Endothelial cell of umbilical vein (primary cell): ENCODE measurements around the gene METTL13. TPM values are rescaled to one million over a fixed set of nuclear protein-coding genes. Genes with fewer than 3 reads are reported as not detected.

Experiments
- BruUV-seq: library from RNA; stranded (reverse); fragments of 400-500 nt; replicated peaks from 2 replicates; lab custom pipeline; 2021; lab: Mats Ljungman, UMichigan
- CTCF ChIA-PET: fragments of 300-600, 350-600 bp; sonication (Branson Sonifier 250); formaldehyde crosslinking; loops from one replicate; lab custom pipeline; 2021; ENCODE audit warnings: antibody characterized with exemption, inconsistent platforms; lab: Charles Lee
- POLR2A ChIA-PET: fragments of 300-600, 350-600 bp; sonication (Branson Sonifier 250); formaldehyde crosslinking; loops from one replicate; lab custom pipeline; 2021; ENCODE audit warnings: antibody characterized with exemption, inconsistent platforms; lab: Charles Lee
- DNase-seq: peaks from one replicate; pipeline ENCODE4 v3.0.0-alpha.2; 2011; ENCODE audit warnings: low read depth, low spot score
- FAIRE-seq: peaks from 2 replicates; lab custom pipeline; 2011; peaks lifted over from hg19 to GRCh38; lab: Jason Lieb, UNC
- H2AFZ ChIP-seq: 2 replicates; pipeline ENCODE4 v1.6.0; 2012; ENCODE audit warnings: low read depth, low read length, control low read depth, inconsistent platforms
- H3K27ac ChIP-seq: 2 replicates; pipeline ENCODE4 v1.5.1; 2011; ENCODE audit warnings: low read depth, mild to moderate bottlenecking, control low read depth, low read length, moderate library complexity; ENCODE audit not compliant: insufficient read depth
- H3K27me3 ChIP-seq, 2 experiments: 2 replicates each; pipeline versions ENCODE4 v1.6.0 to v1.6.1; 2011; ENCODE audit warnings: low read length in 2 of 2, mixed read lengths in 1 of 2; ENCODE audit not compliant: control insufficient read depth in 2 of 2, insufficient read depth in 2 of 2
- H3K36me3 ChIP-seq, 2 experiments: 2 replicates in 1 of 2; 3 replicates in 1 of 2; pipeline ENCODE4 v1.5.1; 2011; ENCODE audit warnings: low read length in 2 of 2, mild to moderate bottlenecking in 1 of 2, moderate library complexity in 1 of 2; ENCODE audit not compliant: control insufficient read depth in 2 of 2, insufficient read depth in 2 of 2; ENCODE audit errors: extremely low read depth in 1 of 2
- H3K4me1 ChIP-seq: 3 replicates; pipeline ENCODE4 v1.5.1; 2011; ENCODE audit warnings: mild to moderate bottlenecking, low read length; ENCODE audit not compliant: control insufficient read depth, insufficient read depth; ENCODE audit errors: extremely low read depth
- H3K4me2 ChIP-seq: 2 replicates; pipeline ENCODE4 v1.6.1; 2011; ENCODE audit warnings: low read length, control low read depth, mixed read lengths; ENCODE audit not compliant: insufficient read depth
- H3K4me3 ChIP-seq, 3 experiments: fragments of 200-600 bp in 1 of 3; sonication (generic), shearing (Covaris generic) in 1 of 3; replicated peaks in 1 of 3; 2 replicates each; pipeline ENCODE4 v1.5.1; 2011 to 2016; ENCODE audit warnings: control low read depth in 3 of 3, low read length in 3 of 3, mild to moderate bottlenecking in 2 of 3, inconsistent platforms in 1 of 3, low read depth in 1 of 3, moderate library complexity in 1 of 3; ENCODE audit not compliant: insufficient read depth in 1 of 3
- H3K79me2 ChIP-seq: 2 replicates; pipeline ENCODE4 v1.6.0; 2012; ENCODE audit warnings: low read length, inconsistent platforms; ENCODE audit not compliant: control insufficient read depth, insufficient read depth
- H3K9ac ChIP-seq: replicated peaks from 2 replicates; pipeline ENCODE3; 2011; ENCODE audit warnings: low read length, control low read depth; ENCODE audit not compliant: insufficient read depth; ENCODE audit errors: extremely low read depth
- H3K9me1 ChIP-seq: replicated peaks from 3 replicates; pipeline ENCODE4 v1.6.0; 2011; ENCODE audit warnings: mild to moderate bottlenecking, low read length; ENCODE audit not compliant: control insufficient read depth, insufficient read depth; ENCODE audit errors: extremely low read depth
- H3K9me3 ChIP-seq: replicated peaks from 2 replicates; pipeline ENCODE4 v1.5.1; 2012; ENCODE audit warnings: low read length, inconsistent platforms; ENCODE audit not compliant: control insufficient read depth, insufficient read depth
- H4K20me1 ChIP-seq: replicated peaks from 2 replicates; pipeline ENCODE3; 2011; ENCODE audit warnings: mild to moderate bottlenecking, low read length; ENCODE audit not compliant: control insufficient read depth, insufficient read depth; ENCODE audit errors: extremely low read depth
- EZH2 ChIP-seq: IDR thresholded peaks from 2 replicates; pipeline ENCODE4 v1.6.1; 2012; ENCODE audit warnings: borderline replicate concordance, low read depth, mild to moderate bottlenecking, moderate library complexity, low read length, inconsistent platforms; ENCODE audit not compliant: severe bottlenecking
- FOS ChIP-seq: IDR thresholded peaks from 2 replicates; pipeline ENCODE4 v1.6.1; 2011; ENCODE audit warnings: mild to moderate bottlenecking, low read length, moderate library complexity, borderline replicate concordance; ENCODE audit not compliant: insufficient read depth
- GATA2 ChIP-seq: IDR thresholded peaks from 2 replicates; pipeline ENCODE4 v1.7.0; 2011; ENCODE audit warnings: low read depth, mild to moderate bottlenecking, moderate library complexity, mixed read lengths, low read length; ENCODE audit not compliant: insufficient read length, insufficient read depth
- JUN ChIP-seq: IDR thresholded peaks from 2 replicates; pipeline ENCODE4 v1.6.1; 2011; ENCODE audit warnings: borderline replicate concordance, low read depth; ENCODE audit not compliant: insufficient read length, insufficient read depth
- MYC ChIP-seq: IDR thresholded peaks from one replicate; pipeline ENCODE4 v1.6.1; 2011; ENCODE audit warnings: mild to moderate bottlenecking, low read depth, low read length
- POLR2A ChIP-seq: IDR thresholded peaks from 2 replicates; pipeline ENCODE4 v1.6.1; 2012; ENCODE audit warnings: low read depth, mild to moderate bottlenecking, control low read depth, low read length
- POLR2AphosphoS5 ChIP-seq: IDR thresholded peaks from 2 replicates; pipeline ENCODE4 v1.6.1; 2012; ENCODE audit warnings: low read depth, mild to moderate bottlenecking, control low read depth, low read length, moderate library complexity; ENCODE audit not compliant: insufficient read depth
- dilution Hi-C: fragments of 300-500 bp; cut with MboI; formaldehyde crosslinking; loops from one replicate; pipeline ENCODE4 v1.15.0; 2019; ENCODE audit warnings: low sequenced_read_pairs; ENCODE audit not compliant: extremely low pct_ligation_motif_present
- intact Hi-C: fragments of 100-400 bp; cut with micrococcal nuclease; formaldehyde crosslinking; loops from one replicate; pipeline ENCODE4 v1.10.0; 2022
- polyA plus RNA-seq, 4 experiments: library from polyadenylated mRNA; depleted of rRNA in 3 of 4; stranded (reverse) in 3 of 4; unstranded in 1 of 4; fragments of >200 nt; gene quantifications; 2 replicates each; pipeline versions ENCODE4 v1.2.1 to v1.2.3, GENCODE V29; 2011 to 2012; ENCODE audit warnings: missing spikeins in 1 of 4
- total RNA-seq: library from RNA; stranded (reverse); gene quantifications from 2 replicates; pipeline ENCODE4 v1.2.3, GENCODE V29; 2021
- TF ChIP-seq, protein P1 (sequence below): IDR thresholded peaks from 2 replicates; pipeline ENCODE4 v1.6.1; 2011; ENCODE audit not compliant: insufficient read depth, insufficient read length
- TF ChIP-seq, protein P2 (sequence below), 2 donors: IDR thresholded peaks; 1 replicate in 1 of 2; 2 replicates in 1 of 2; pipeline ENCODE4 v1.5.1; 2011; ENCODE audit warnings: low read length in 2 of 2, mild to moderate bottlenecking in 2 of 2, moderate library complexity in 2 of 2, control low read depth in 1 of 2, inconsistent platforms in 1 of 2, low read depth in 1 of 2; ENCODE audit not compliant: insufficient read depth in 1 of 2; ENCODE audit errors: extremely low read depth in 1 of 2

METTL13 gene
- total and polyA plus RNA-seq, 2 donors (not counting 3 experiments of a cell fraction or from before 2014, with no cell fraction given): 21.2 to 26.5 TPM

DNA sequence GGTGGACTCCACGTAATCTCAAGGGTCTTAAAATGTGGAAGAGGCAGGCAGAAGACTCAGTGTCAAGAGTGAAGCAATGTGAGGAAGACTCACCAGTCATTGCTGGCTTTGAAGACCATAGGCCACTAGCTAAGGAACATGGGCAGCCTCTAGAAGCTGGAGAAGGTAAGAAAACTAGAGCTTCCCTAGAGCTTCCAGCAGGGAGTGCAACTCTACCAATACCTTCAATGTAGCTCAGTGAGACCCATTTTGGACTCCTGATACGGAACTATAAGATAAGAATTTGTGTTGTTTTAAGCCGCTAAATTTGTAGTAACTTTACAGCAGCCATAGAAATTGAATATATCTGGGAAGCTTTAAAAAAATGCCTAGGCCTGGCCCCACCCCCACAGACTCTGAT lies 18.9 kb downstream of the METTL13 start:
- ChIA-PET CTCF (interaction anchor here (0.6 to 8.6 kb wide), 22 partner anchors 9 to 1857 kb away, joined by 3 to 538 read pairs (median 6); partner anchors contain the start of genes DNM3, METTL13 and VAMP4), POLR2A (interaction anchor here (0.5 to 1.7 kb wide), 2 partner anchors 19 to 449 kb away, joined by 4 read pairs; partner anchors contain the start of gene METTL13)
- H3K27ac ChIP-seq: no peak overlapping the region
- H3K36me3 ChIP-seq: peaks cover 2 to 12% of the 10 kb centered on the region in 2 experiments
- BruUV-seq: no TSS peak
- no peak overlapping the region for H3K4me3 ChIP-seq
- H2AFZ ChIP-seq: no peak overlapping the region
- H4K20me1 ChIP-seq: no peaks in the 10 kb centered on the region
- TF ChIP-seq MYC (no peak), POLR2A (no peak), POLR2AphosphoS5 (no peak)
- TF ChIP-seq, protein P1, sequence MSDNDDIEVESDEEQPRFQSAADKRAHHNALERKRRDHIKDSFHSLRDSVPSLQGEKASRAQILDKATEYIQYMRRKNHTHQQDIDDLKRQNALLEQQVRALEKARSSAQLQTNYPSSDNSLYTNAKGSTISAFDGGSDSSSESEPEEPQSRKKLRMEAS: no peak
- no peak for FAIRE-seq
- H3K9me1 ChIP-seq: no peaks in the 10 kb centered on the region
- no peaks in the 10 kb centered on the region for H3K79me2 ChIP-seq
- H3K27me3 ChIP-seq: no peaks in the 10 kb centered on the region
- intact Hi-C loops: loop anchor here (2.0 kb wide), 3 partner anchors 146 to 644 kb away; partner anchors contain the start of gene PIGC
- dilution Hi-C loops: no loop called here
- no peaks in the 10 kb centered on the region for H3K4me1 ChIP-seq
- no peak overlapping the region for H3K9ac ChIP-seq
- no peaks in the 10 kb centered on the region for H3K9me3 ChIP-seq
- no peak overlapping the region for H3K4me2 ChIP-seq
- no peak for DNase-seq

DNA sequence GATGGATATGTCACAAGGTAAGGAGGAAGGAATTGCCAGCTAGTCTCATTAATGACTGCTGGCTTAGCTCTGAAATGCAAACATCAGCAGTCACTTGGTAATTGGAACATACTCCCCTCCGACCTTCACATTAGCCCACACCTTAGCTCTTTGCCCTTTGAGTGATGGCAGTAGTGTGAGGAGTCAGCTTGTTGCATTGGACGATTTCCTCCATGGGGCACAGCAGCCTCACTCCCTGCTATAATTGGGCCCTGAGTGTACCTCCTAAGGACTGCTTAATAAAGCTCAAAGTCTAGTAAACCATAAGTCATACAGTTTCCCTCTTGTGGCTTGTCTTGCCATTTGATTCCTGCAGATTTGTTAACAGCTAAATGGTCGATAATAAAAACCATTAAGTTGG lies 19.4 kb downstream of the METTL13 start:
- no peaks in the 10 kb centered on the region for H3K79me2 ChIP-seq
- peaks cover 0 to 9% of the 10 kb centered on the region in 2 experiments for H3K36me3 ChIP-seq
- H3K4me1 ChIP-seq: no peaks in the 10 kb centered on the region
- no peak overlapping the region for H3K4me2 ChIP-seq
- intact Hi-C loops (loop anchor here (1.0 to 2.0 kb wide), 5 partner anchors 146 to 644 kb away; partner anchors contain the start of gene PIGC), dilution Hi-C loops (no loop called here)
- ChIA-PET CTCF (interaction anchor here (0.7 to 8.6 kb wide), 22 partner anchors 10 to 637 kb away, joined by 3 to 538 read pairs (median 6); partner anchors contain the start of genes DNM3, METTL13 and VAMP4), POLR2A (interaction anchor here (1.7 kb wide), 1 partner anchor 20 kb away, joined by 4 read pairs; the partner anchor contains the start of gene METTL13)
- no peaks in the 10 kb centered on the region for H4K20me1 ChIP-seq
- H2AFZ ChIP-seq: no peak overlapping the region
- H3K4me3 ChIP-seq: no peak overlapping the region
- FAIRE-seq: no peak
- no peak overlapping the region for H3K9ac ChIP-seq
- H3K9me3 ChIP-seq: no peaks in the 10 kb centered on the region
- H3K27me3 ChIP-seq: no peaks in the 10 kb centered on the region
- no TSS peak for BruUV-seq
- no peak overlapping the region for H3K27ac ChIP-seq
- DNase-seq: no peak
- TF ChIP-seq POLR2A: no peak
- no peak for TF ChIP-seq JUN
- no peak for TF ChIP-seq EZH2
- TF ChIP-seq, protein P1: no peak
- TF ChIP-seq, protein P2, sequence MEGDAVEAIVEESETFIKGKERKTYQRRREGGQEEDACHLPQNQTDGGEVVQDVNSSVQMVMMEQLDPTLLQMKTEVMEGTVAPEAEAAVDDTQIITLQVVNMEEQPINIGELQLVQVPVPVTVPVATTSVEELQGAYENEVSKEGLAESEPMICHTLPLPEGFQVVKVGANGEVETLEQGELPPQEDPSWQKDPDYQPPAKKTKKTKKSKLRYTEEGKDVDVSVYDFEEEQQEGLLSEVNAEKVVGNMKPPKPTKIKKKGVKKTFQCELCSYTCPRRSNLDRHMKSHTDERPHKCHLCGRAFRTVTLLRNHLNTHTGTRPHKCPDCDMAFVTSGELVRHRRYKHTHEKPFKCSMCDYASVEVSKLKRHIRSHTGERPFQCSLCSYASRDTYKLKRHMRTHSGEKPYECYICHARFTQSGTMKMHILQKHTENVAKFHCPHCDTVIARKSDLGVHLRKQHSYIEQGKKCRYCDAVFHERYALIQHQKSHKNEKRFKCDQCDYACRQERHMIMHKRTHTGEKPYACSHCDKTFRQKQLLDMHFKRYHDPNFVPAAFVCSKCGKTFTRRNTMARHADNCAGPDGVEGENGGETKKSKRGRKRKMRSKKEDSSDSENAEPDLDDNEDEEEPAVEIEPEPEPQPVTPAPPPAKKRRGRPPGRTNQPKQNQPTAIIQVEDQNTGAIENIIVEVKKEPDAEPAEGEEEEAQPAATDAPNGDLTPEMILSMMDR (IDR thresholded peaks at IDR 0.05; ENCODE audit: extremely low read depth in 1 of 2, insufficient read depth in 1 of 2, low read depth in 1 of 2, low read length in 2 of 2): no peak
- no peak for TF ChIP-seq GATA2
- TF ChIP-seq FOS: no peak
- no peak for TF ChIP-seq POLR2AphosphoS5
- TF ChIP-seq MYC: no peak
- no peaks in the 10 kb centered on the region for H3K9me1 ChIP-seq
